IMR-90 (cell line): ENCODE measurements around the gene CYP20A1. TPM values are rescaled to one million over a fixed set of nuclear protein-coding genes. Genes with fewer than 3 reads are reported as not detected.
"Not testable (repeated sequence)": the region's sequence is repeated elsewhere in the genome, so short reads cannot be mapped to it uniquely, and the experiment has no call there.

ENCODE experiments used
- ATAC-seq: fragments of 200-7000 bp; cut with Tn5 transposase; 2 replicates; pipeline ENCODE4 v1.9.1; 2020; ENCODE audit warnings: low read depth, mild to moderate bottlenecking, moderate library complexity
- BruUV-seq: library from RNA; stranded (reverse); fragments of 400-500 nt; replicated peaks from 2 replicates; lab custom pipeline; 2021; lab: Mats Ljungman, UMichigan
- CTCF ChIA-PET: fragments of 300-600 bp; formaldehyde crosslinking; extraction: SDS; loops from one replicate; lab custom pipeline; 2021; ENCODE audit warnings: antibody characterized with exemption; lab: Yijun Ruan, JAX
- POLR2A ChIA-PET: fragments of 300-600 bp; sonication (Branson Sonifier 250); formaldehyde crosslinking; loops from one replicate; lab custom pipeline; 2022; ENCODE audit warnings: antibody characterized with exemption; ENCODE audit not compliant: unreplicated experiment; lab: Charles Lee
- DNase-seq: peaks from one replicate; pipeline ENCODE4 v3.0.0; 2013
- H2AFZ ChIP-seq: replicated peaks from 2 replicates; pipeline ENCODE3; 2013; ENCODE audit warnings: low read length, mild to moderate bottlenecking; ENCODE audit not compliant: poor library complexity
- H2AK5ac ChIP-seq: 2 replicates; pipeline ENCODE4 v1.6.1; 2013; ENCODE audit warnings: low read depth, low read length, inconsistent platforms
- H2AK9ac ChIP-seq: replicated peaks from 2 replicates; pipeline ENCODE3; 2013; ENCODE audit warnings: mild to moderate bottlenecking, low read depth, low read length, moderate library complexity; ENCODE audit not compliant: poor library complexity
- H2BK120ac ChIP-seq: 2 replicates; pipeline ENCODE4 v1.6.1; 2013; ENCODE audit warnings: low read depth, low read length, inconsistent platforms
- H2BK15ac ChIP-seq: 3 replicates; pipeline ENCODE4 v1.6.1; 2013; ENCODE audit warnings: low read depth, low read length, inconsistent platforms
- H2BK20ac ChIP-seq: 2 replicates; pipeline ENCODE4 v1.6.1; 2013; ENCODE audit warnings: low read depth, mild to moderate bottlenecking, inconsistent platforms, low read length, moderate library complexity
- H2BK5ac ChIP-seq: 2 replicates; pipeline ENCODE4 v1.6.1; 2013; ENCODE audit warnings: mild to moderate bottlenecking, low read depth, low read length, inconsistent platforms; ENCODE audit not compliant: poor library complexity, severe bottlenecking
- H3K14ac ChIP-seq: replicated peaks from 2 replicates; pipeline ENCODE4 v1.6.1; 2013; ENCODE audit warnings: low read depth, low read length, inconsistent platforms
- H3K18ac ChIP-seq: 2 replicates; pipeline ENCODE4 v1.6.1; 2013; ENCODE audit warnings: low read depth, low read length, control low read depth
- H3K23ac ChIP-seq: 2 replicates; pipeline ENCODE4 v1.6.1; 2013; ENCODE audit warnings: low read depth, low read length, inconsistent platforms
- H3K27ac ChIP-seq: 2 replicates; pipeline ENCODE4 v1.5.1; 2013; ENCODE audit warnings: mild to moderate bottlenecking, control low read depth, low read length; ENCODE audit not compliant: insufficient read depth
- H3K27me3 ChIP-seq: 2 replicates; pipeline ENCODE4 v1.6.1; 2013; ENCODE audit warnings: low read length; ENCODE audit not compliant: control insufficient read depth, insufficient read depth
- H3K36me3 ChIP-seq: 2 replicates; pipeline ENCODE4 v1.6.1; 2013; ENCODE audit warnings: low read length, mixed read lengths; ENCODE audit not compliant: control insufficient read depth, insufficient read depth
- H3K4ac ChIP-seq: 2 replicates; pipeline ENCODE4 v1.6.1; 2013; ENCODE audit warnings: low read depth, low read length, inconsistent platforms
- H3K4me1 ChIP-seq: 2 replicates; pipeline ENCODE4 v1.6.1; 2013; ENCODE audit warnings: low read length, mixed read lengths; ENCODE audit not compliant: control insufficient read depth, insufficient read depth
- H3K4me2 ChIP-seq: 2 replicates; pipeline ENCODE4 v1.6.1; 2013; ENCODE audit warnings: low read depth, mild to moderate bottlenecking, control low read depth, low read length, moderate library complexity
- H3K4me3 ChIP-seq: 2 replicates; pipeline ENCODE4 v1.5.1; 2013; ENCODE audit warnings: low read depth, mild to moderate bottlenecking, control low read depth, low read length, moderate library complexity; ENCODE audit not compliant: insufficient read depth
- H3K56ac ChIP-seq: 2 replicates; pipeline ENCODE4 v1.6.1; 2013; ENCODE audit warnings: low read length, inconsistent platforms; ENCODE audit not compliant: insufficient read depth; ENCODE audit errors: extremely low read depth
- H3K79me1 ChIP-seq, 2 experiments: 2 replicates each; pipeline ENCODE4 v1.6.1; 2013; ENCODE audit warnings: low read length in 2 of 2, inconsistent platforms in 1 of 2, low read depth in 1 of 2
- H3K9ac ChIP-seq: 2 replicates; pipeline ENCODE4 v1.6.1; 2013; ENCODE audit warnings: low read depth, low read length, control low read depth
- H3K9me1 ChIP-seq: 2 replicates; pipeline ENCODE4 v1.6.1; 2013; ENCODE audit warnings: low read length, inconsistent platforms; ENCODE audit not compliant: insufficient read depth
- H3K9me3 ChIP-seq: 2 replicates; pipeline ENCODE4 v1.6.1; 2013; ENCODE audit warnings: low read length; ENCODE audit not compliant: control insufficient read depth, insufficient read depth
- H4K20me1 ChIP-seq: 2 replicates; pipeline ENCODE4 v1.6.1; 2013; ENCODE audit warnings: low read length, inconsistent platforms; ENCODE audit not compliant: insufficient read depth
- H4K5ac ChIP-seq: 2 replicates; pipeline ENCODE4 v1.6.1; 2013; ENCODE audit warnings: mild to moderate bottlenecking, low read depth, low read length, control low read depth
- H4K8ac ChIP-seq, 2 experiments: 2 replicates each; pipeline ENCODE4 v1.6.1; 2013; ENCODE audit warnings: low read depth in 2 of 2, low read length in 2 of 2, control low read depth in 1 of 2, inconsistent platforms in 1 of 2
- H4K91ac ChIP-seq: 2 replicates; pipeline ENCODE4 v1.6.1; 2013; ENCODE audit warnings: low read depth, low read length, inconsistent platforms; ENCODE audit not compliant: insufficient read depth
- BHLHE40 ChIP-seq: fragments of 150-350 bp; IDR thresholded peaks from 2 replicates; pipeline ENCODE4 v1.6.1; 2016; ENCODE audit warnings: mild to moderate bottlenecking, low read depth, low read length
- CEBPB ChIP-seq: IDR thresholded peaks from 2 replicates; pipeline ENCODE4 v1.6.1; 2012; ENCODE audit warnings: low read depth, low read length, improper control_type of control experiment
- MXI1 ChIP-seq: IDR thresholded peaks from 2 replicates; pipeline ENCODE4 v1.6.1; 2012; ENCODE audit warnings: low read depth, mild to moderate bottlenecking, low read length, moderate library complexity, borderline replicate concordance
- NFE2L2 ChIP-seq: fragments of 150-350 bp; IDR thresholded peaks from 2 replicates; pipeline ENCODE4 v1.6.1; 2016; ENCODE audit warnings: low read depth, mild to moderate bottlenecking, low read length
- RAD21 ChIP-seq: IDR thresholded peaks from 2 replicates; pipeline ENCODE4 v1.6.1; 2012; ENCODE audit warnings: low read length, improper control_type of control experiment
- RCOR1 ChIP-seq: IDR thresholded peaks from 2 replicates; pipeline ENCODE4 v1.6.1; 2012; ENCODE audit warnings: mild to moderate bottlenecking, low read length, improper control_type of control experiment; ENCODE audit not compliant: insufficient replicate concordance
- SMC3 ChIP-seq: fragments of 150-350 bp; IDR thresholded peaks from 2 replicates; pipeline ENCODE4 v1.6.1; 2016; ENCODE audit warnings: low read depth, mild to moderate bottlenecking, antibody characterized with exemption, low read length, moderate library complexity
- WGBS, 2 experiments: methylation state at CpG; one replicate each; pipeline versions ENCODE4 v1.1.5 to v1.1.7; 2013; ENCODE audit warnings: missing lambda C conversion rate in 2 of 2; ENCODE audit not compliant: insufficient read length in 1 of 2; ENCODE audit errors: extremely low coverage in 2 of 2; 5-methylcytosine and 5-hydroxymethylcytosine counted together
- dilution Hi-C: fragments of 300-500 bp; cut with HindIII; formaldehyde crosslinking; loops from one replicate; pipeline ENCODE4 v1.14.3; 2018; ENCODE audit warnings: low sequenced_read_pairs; ENCODE audit not compliant: unreplicated experiment
- in situ Hi-C: fragments of 300-500 bp; cut with MboI; formaldehyde crosslinking; loops from 3 replicates; pipeline ENCODE4 v1.14.3; 2019; ENCODE audit warnings: low sequenced_read_pairs, inconsistent platforms, mixed read lengths
- intact Hi-C: fragments of 100-400 bp; cut with micrococcal nuclease; formaldehyde crosslinking; loops from 2 replicates; pipeline ENCODE4 v1.10.0; 2022
- polyA plus RNA-seq, 3 experiments: library from polyadenylated mRNA; depleted of rRNA; stranded (reverse); fragments of >200 nt; gene quantifications; 2 replicates each; pipeline ENCODE4 v1.2.3, GENCODE V29; 2012; ENCODE audit warnings: low replicate concordance in 1 of 3
- total RNA-seq: library from RNA; depleted of rRNA; stranded (reverse); fragments of >200 nt; gene quantifications from 2 replicates; pipeline ENCODE4 v1.2.3, GENCODE V29; 2012

Gene CYP20A1
- total and polyA plus RNA-seq, 2 of the 4 experiments (the other 2 are of a cell fraction): 7.0 to 16.8 TPM

DNA sequence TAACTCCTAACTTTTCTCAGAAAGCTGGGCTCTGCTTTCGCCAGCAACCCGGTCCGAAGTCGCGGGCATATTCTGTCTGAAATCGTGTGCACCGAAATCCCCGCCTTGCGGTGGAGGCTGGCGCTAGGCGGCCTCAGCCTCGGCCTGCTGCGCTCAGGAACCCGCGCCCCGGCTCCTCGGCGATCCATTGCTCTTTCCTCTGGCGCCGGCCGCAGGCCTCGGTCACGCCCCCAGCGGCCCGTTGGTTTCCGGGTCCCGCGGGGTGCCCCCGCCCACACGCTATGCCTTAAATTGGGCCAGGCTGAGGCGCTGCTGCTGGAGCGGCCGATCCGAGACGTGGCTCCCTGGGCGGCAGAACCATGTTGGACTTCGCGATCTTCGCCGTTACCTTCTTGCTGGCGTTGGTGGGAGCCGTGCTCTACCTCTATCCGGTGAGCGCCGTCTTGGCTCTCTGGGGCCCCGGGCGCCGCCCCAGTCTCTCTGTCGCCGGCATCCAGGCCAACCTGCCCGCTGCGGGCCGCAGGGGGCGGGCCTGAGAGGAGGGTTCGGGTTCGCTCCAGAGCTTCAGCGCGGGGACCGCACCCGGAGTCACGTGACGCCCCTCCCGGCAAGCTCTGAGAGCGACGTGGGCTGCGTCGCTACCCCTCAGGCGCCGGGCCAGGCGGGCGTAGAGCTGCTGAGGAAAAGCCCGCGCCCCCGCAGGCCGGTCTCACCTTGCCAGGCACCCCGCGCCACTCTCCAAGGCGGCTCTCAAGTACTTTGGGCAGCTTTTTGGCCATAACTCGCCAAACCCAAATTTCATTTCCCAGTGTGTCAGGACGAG lies at the start of gene CYP20A1 (continued):
- TF ChIP-seq MXI1 (peak; percentile 84; the same call in 1 of the 2 replicates), BHLHE40 (peak; percentile 85), SMC3 (peak; percentile 28; the same call in 1 of the 2 replicates), CEBPB (no peak), RAD21 (peak; percentile 35), NFE2L2 (0 out of 2 replicates have a peak, but pooled peaks have one; percentile 1), RCOR1 (no peak)

DNA sequence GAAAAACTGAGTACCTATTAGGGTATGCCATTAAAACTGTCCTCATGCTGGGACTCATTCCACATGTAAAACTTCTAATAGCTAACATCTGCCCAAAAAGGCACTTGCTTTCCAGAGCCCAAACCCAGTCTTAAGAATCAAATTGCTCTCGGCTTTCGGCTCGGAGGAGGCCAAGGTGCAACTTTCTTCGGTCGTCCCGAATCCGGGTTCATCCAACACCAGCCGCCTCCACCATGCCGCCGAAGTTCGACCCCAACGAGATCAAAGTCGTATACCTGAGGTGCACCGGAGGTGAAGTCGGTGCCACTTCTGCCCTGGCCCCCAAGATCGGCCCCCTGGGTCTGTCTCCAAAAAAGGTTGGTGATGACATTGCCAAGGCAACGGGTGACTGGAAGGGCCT lies 48.3 kb upstream of the CYP20A1 start:
- not testable (repeated sequence) for H3K9me3 ChIP-seq
- peaks cover 21% of the 10 kb centered on the region for H3K36me3 ChIP-seq
- CTCF ChIA-PET: interaction anchor here (0.6 kb wide), 1 partner anchor 12 kb away, joined by 4 read pairs; no protein-coding TSS in a partner anchor

DNA sequence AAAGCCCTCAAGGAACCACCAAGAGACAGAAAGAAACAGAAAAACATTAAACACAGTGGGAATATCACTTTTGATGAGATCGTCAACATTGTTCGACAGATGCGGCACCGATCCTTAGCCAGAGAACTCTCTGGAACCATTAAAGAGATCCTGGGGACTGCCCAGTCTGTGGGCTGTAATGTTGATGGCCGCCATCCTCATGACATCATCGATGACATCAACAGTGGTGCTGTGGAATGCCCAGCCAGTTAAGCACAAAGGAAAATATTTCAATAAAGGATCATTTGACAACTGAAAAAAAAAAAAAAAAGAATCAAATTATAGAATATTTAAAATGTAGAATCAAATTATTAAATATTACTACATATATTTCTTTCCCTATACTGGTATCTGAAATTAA lies 47.8 kb upstream of the CYP20A1 start:
- BruUV-seq, intact Hi-C loops, H3K18ac ChIP-seq, H3K9me1 ChIP-seq, dilution Hi-C loops, H3K79me1 ChIP-seq, H3K4me3 ChIP-seq, H3K9ac ChIP-seq, H2AK9ac ChIP-seq, H2BK20ac ChIP-seq, H3K27ac ChIP-seq, H2AFZ ChIP-seq, H3K23ac ChIP-seq, DNase-seq, H3K4me1 ChIP-seq, H4K5ac ChIP-seq, H3K27me3 ChIP-seq, H2BK5ac ChIP-seq, POLR2A ChIA-PET, H3K4me2 ChIP-seq, H2AK5ac ChIP-seq, H4K8ac ChIP-seq, H3K14ac ChIP-seq, H3K56ac ChIP-seq, H4K91ac ChIP-seq, H3K9me3 ChIP-seq, H2BK15ac ChIP-seq, H3K4ac ChIP-seq, H2BK120ac ChIP-seq, in situ Hi-C loops, H4K20me1 ChIP-seq, ATAC-seq, CTCF ChIA-PET: not testable (repeated sequence)
- WGBS, 2 experiments: no CpG with 5 or more reads among the region's 6 CpGs
- peaks cover 19% of the 10 kb centered on the region for H3K36me3 ChIP-seq

More for the DNA sequence above, 48.3 kb upstream of the CYP20A1 start:
- in situ Hi-C loops, BruUV-seq, H3K14ac ChIP-seq, H2BK120ac ChIP-seq, H3K27ac ChIP-seq, H3K4me3 ChIP-seq, H2BK5ac ChIP-seq, H3K9ac ChIP-seq, H3K9me1 ChIP-seq, ATAC-seq, H3K4me1 ChIP-seq, H2BK15ac ChIP-seq, H3K27me3 ChIP-seq, H3K56ac ChIP-seq, intact Hi-C loops, H4K5ac ChIP-seq, H4K20me1 ChIP-seq, H2AK5ac ChIP-seq, POLR2A ChIA-PET, H2AFZ ChIP-seq, H4K8ac ChIP-seq, H3K4ac ChIP-seq, H3K4me2 ChIP-seq, H3K79me1 ChIP-seq, H4K91ac ChIP-seq, H3K18ac ChIP-seq, DNase-seq, H2BK20ac ChIP-seq, H3K23ac ChIP-seq, dilution Hi-C loops, H2AK9ac ChIP-seq: not testable (repeated sequence)
- whole genome bisulfite sequencing, 2 experiments: 100% methylated on average over 1 of the region's 17 CpGs; no CpG with 5 or more reads in 1 of the 2 experiments
